Psoas muscle (tissue), 8 donors: Measurements from ENCODE around the gene MRPS7. TPM values are rescaled to one million over a fixed set of nuclear protein-coding genes. Genes with fewer than 3 reads are reported as not detected.
A peak's percentile ranks its signal among the peaks of the same experiment; 100 is the strongest.

Source experiments
- ATAC-seq, 4 donors: fragments of 200-7000 bp; cut with Tn5 transposase; one replicate each; pipeline ENCODE4 v1.9.1; 2020; ENCODE audit warnings: moderate library complexity in 3 of 4, mild to moderate bottlenecking in 2 of 4
- DNase-seq, 2 donors: peaks; one replicate each; pipeline ENCODE4 v3.0.0-alpha.2; 2020
- H3K27ac ChIP-seq: fragments of 200-600 bp; one replicate; pipeline ENCODE4 v1.8.0; 2022
- H3K27me3 ChIP-seq, 3 donors: fragments of 200-600 bp in 1 of 3; one replicate each; pipeline versions ENCODE4 v1.6.1 to v1.8.0; 2013 to 2022; ENCODE audit warnings: low read length in 2 of 3, mild to moderate bottlenecking in 2 of 3, moderate library complexity in 1 of 3; ENCODE audit not compliant: insufficient read depth in 3 of 3
- H3K36me3 ChIP-seq, 2 donors: fragments of 200-600 bp in 1 of 2; one replicate each; pipeline versions ENCODE4 v1.6.1 to v1.8.0; 2013 to 2022; ENCODE audit warnings: low read depth in 1 of 2, mild to moderate bottlenecking in 1 of 2, moderate library complexity in 1 of 2; ENCODE audit not compliant: insufficient read depth in 1 of 2
- H3K4me1 ChIP-seq: fragments of 200-600 bp; one replicate; pipeline ENCODE4 v1.8.0; 2022
- H3K4me3 ChIP-seq: fragments of 200-600 bp; one replicate; pipeline ENCODE4 v1.8.0; 2022; ENCODE audit warnings: mild to moderate bottlenecking
- H3K9me3 ChIP-seq: fragments of 200-600 bp; one replicate; pipeline ENCODE4 v1.8.0; 2022
- CTCF ChIP-seq: fragments of 200-600 bp; IDR thresholded peaks from one replicate; pipeline ENCODE4 v1.8.0; 2022; ENCODE audit warnings: antibody characterized with exemption
- WGBS, 3 donors: extraction: QIAGEN DNeasy Blood & Tissue Kit; methylation state at CpG; one replicate each; pipeline versions ENCODE4 v1.1.6 to v1.1.7; 2013; 5-methylcytosine and 5-hydroxymethylcytosine counted together
- intact Hi-C, 2 donors: fragments of 100-400 bp; cut with DNase I; formaldehyde crosslinking; loops; one replicate each; pipeline versions ENCODE4 v1.11.0 to v1.14.2; 2022
- polyA plus RNA-seq, 3 donors: library from polyadenylated mRNA; stranded (reverse); fragments of 200-250 nt; gene quantifications; one replicate each; pipeline ENCODE4 v1.2.3, GENCODE V29; 2013
- total RNA-seq, 4 donors: library from RNA; stranded (reverse); fragmentation: NEBNext Ultra II Directional in 2 of 4; extraction: Animal tissue kit (Norgen Biotek cat#: 25700) in 2 of 4; gene quantifications; one replicate each; pipeline versions ENCODE4 v1.2.1 to v1.2.4, GENCODE V29; 2021 to 2023
- donor health status: healthy with polysubstance abuse.
- donor health status: DM: no; HTN: no; CAD: no; lungs with moderate emphysema.
- donor health status: Bipolar disorder and iron deficiency.
- donor health status: healthy.
- donor health status: DM: yes; HTN: yes; CAD: no.
- donor health status: DM: no; HTN: no; CAD: no.
- donor health status: DM: no; HTN: no; CAD: no.
- donor health status: DM: yes; HTN: yes; CAD: no.

The MRPS7 gene
- total and polyA plus RNA-seq, 7 donors: 98.2 to 165 (median 122) TPM

- no peak overlapping the region for H3K4me3 ChIP-seq
- no peak for ATAC-seq
- H3K9me3 ChIP-seq: no peaks in the 10 kb centered on the region
- intact Hi-C loops: no loop called here
- WGBS, 3 donors: 56 to 76% (median 60%) methylated on average over 7 of the region's 7 CpGs
- no peak overlapping the region for H3K27ac ChIP-seq
- H3K4me1 ChIP-seq: peaks cover 8% of the 10 kb centered on the region
- no peaks in the 10 kb centered on the region for H3K27me3 ChIP-seq
- peak; percentile 60 to 65 for DNase-seq
- H3K36me3 ChIP-seq: peaks cover 3 to 100% of the 10 kb centered on the region in 2 donors
- no peak for TF ChIP-seq CTCF
These were observed 20.6 kb upstream of the MRPS7 start for GRCh38 chr17:75241143-75241430.

- intact Hi-C loops: no loop called here
- 67 to 79% (median 71%) methylated on average over 9 of the region's 9 CpGs for WGBS, 3 donors
- Histone ChIP-seq H3K27ac (peak overlapping the region; percentile 65), H3K27me3 (no peaks in the 10 kb centered on the region), H3K4me1 (peaks cover 8% of the 10 kb centered on the region), H3K4me3 (no peak overlapping the region), H3K36me3 (peaks cover 3 to 100% of the 10 kb centered on the region in 2 donors), H3K9me3 (no peaks in the 10 kb centered on the region)
- DNase-seq (no peak), ATAC-seq (no peak)
- no peak for TF ChIP-seq CTCF
These were observed 20.2 kb upstream of the MRPS7 start for GRCh38 chr17:75241502-75241901.

- peak; percentile 79 to 84 (median 82) for ATAC-seq
- DNase-seq: peak; percentile 81 to 89
- no peak overlapping the region for H3K4me3 ChIP-seq
- H3K4me1 ChIP-seq: peaks cover 8% of the 10 kb centered on the region
- WGBS, 3 donors: 35 to 55% (median 35%) methylated on average over 15 of the region's 15 CpGs
- peak overlapping the region; percentile 65 for H3K27ac ChIP-seq
- H3K27me3 ChIP-seq: no peaks in the 10 kb centered on the region
- intact Hi-C loops: no loop called here
- H3K36me3 ChIP-seq: peaks cover 0 to 98% of the 10 kb centered on the region in 2 donors
- TF ChIP-seq CTCF: no peak
- no peaks in the 10 kb centered on the region for H3K9me3 ChIP-seq
These were observed 19.7 kb upstream of the MRPS7 start for GRCh38 chr17:75241996-75242460.

- no peaks in the 10 kb centered on the region for H3K27me3 ChIP-seq
- H3K4me3 ChIP-seq: no peak overlapping the region
- peak overlapping the region; percentile 65 for H3K27ac ChIP-seq
- ATAC-seq: no peak
- H3K36me3 ChIP-seq: peaks cover 0 to 95% of the 10 kb centered on the region in 2 donors
- no peaks in the 10 kb centered on the region for H3K9me3 ChIP-seq
- intact Hi-C loops: no loop called here
- no peak for DNase-seq
- TF ChIP-seq CTCF: no peak
- H3K4me1 ChIP-seq: peaks cover 8% of the 10 kb centered on the region
- WGBS, 3 donors: 85 to 91% (median 86%) methylated on average over 17 of the region's 17 CpGs
These were observed 19.1 kb upstream of the MRPS7 start for GRCh38 chr17:75242461-75243042.
